Type B pancreatic cell (in vitro differentiated cells): ENCODE measurements around the gene TFPI. TPM values are rescaled to one million over a fixed set of nuclear protein-coding genes. Genes with fewer than 3 reads are reported as not detected.

Experiments used
- DNase-seq: peaks from one replicate; pipeline ENCODE4 v3.0.0; 2021; ENCODE audit warnings: mixed read lengths; ENCODE audit not compliant: unreplicated experiment; ENCODE audit errors: extremely low spot score
- H3K27ac Mint-ChIP-seq: 2 replicates; pipeline ENCODE4 v1.8.0; 2021; ENCODE audit warnings: mild to moderate bottlenecking, mixed read lengths
- H3K27me3 Mint-ChIP-seq: 2 replicates; pipeline ENCODE4 v1.8.0; 2021; ENCODE audit warnings: mixed read lengths
- H3K36me3 Mint-ChIP-seq: 2 replicates; pipeline ENCODE4 v1.8.0; 2021; ENCODE audit warnings: mixed read lengths
- H3K4me1 Mint-ChIP-seq: one replicate; pipeline ENCODE4 v1.8.0; 2021; ENCODE audit warnings: mixed read lengths; ENCODE audit not compliant: unreplicated experiment
- H3K4me3 Mint-ChIP-seq: 2 replicates; pipeline ENCODE4 v1.8.0; 2021; ENCODE audit warnings: mild to moderate bottlenecking, mixed read lengths
- H3K9me3 Mint-ChIP-seq: 2 replicates; pipeline ENCODE4 v1.8.0; 2021; ENCODE audit warnings: mixed read lengths
- total RNA-seq: library from RNA; stranded (reverse); gene quantifications from 2 replicates; pipeline ENCODE4 v1.2.1, GENCODE V29; 2021; ENCODE audit warnings: low replicate concordance
- TF ChIP-seq, protein P1 (sequence below): fragments of 200-600 bp; sonication (generic); conservative IDR thresholded peaks from 2 replicates; pipeline ENCODE4 v1.5.0; 2021; ENCODE audit warnings: antibody characterized with exemption, mild to moderate bottlenecking

Gene TFPI
- total RNA-seq, 1 donor from 2014 or later: 12.2 TPM

DNA sequence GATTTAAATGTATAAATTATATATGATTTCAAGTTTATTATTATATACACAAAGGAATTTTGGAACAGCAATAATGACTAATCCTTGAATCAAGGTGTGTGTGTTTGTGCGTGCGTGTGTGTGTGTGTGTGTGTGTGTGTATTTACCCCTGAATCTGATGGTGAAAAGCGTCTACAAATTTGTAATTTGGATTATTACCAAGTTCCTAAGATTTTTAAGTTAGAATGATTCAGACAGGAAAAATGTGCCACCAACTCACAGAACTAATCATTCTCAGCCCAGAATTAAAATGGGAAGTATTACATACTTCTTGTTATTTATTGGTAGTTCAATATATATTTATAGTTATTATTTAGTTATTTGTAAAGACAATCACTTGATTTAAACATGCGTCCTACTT, 118.5 kb downstream of the TFPI start:
- no peaks in the 10 kb centered on the region for H3K9me3 Mint-ChIP-seq
- no peaks in the 10 kb centered on the region for H3K36me3 Mint-ChIP-seq
- TF ChIP-seq, protein P1, sequence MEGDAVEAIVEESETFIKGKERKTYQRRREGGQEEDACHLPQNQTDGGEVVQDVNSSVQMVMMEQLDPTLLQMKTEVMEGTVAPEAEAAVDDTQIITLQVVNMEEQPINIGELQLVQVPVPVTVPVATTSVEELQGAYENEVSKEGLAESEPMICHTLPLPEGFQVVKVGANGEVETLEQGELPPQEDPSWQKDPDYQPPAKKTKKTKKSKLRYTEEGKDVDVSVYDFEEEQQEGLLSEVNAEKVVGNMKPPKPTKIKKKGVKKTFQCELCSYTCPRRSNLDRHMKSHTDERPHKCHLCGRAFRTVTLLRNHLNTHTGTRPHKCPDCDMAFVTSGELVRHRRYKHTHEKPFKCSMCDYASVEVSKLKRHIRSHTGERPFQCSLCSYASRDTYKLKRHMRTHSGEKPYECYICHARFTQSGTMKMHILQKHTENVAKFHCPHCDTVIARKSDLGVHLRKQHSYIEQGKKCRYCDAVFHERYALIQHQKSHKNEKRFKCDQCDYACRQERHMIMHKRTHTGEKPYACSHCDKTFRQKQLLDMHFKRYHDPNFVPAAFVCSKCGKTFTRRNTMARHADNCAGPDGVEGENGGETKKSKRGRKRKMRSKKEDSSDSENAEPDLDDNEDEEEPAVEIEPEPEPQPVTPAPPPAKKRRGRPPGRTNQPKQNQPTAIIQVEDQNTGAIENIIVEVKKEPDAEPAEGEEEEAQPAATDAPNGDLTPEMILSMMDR: no peak
- H3K27ac Mint-ChIP-seq: no peak overlapping the region
- DNase-seq: no peak
- H3K4me3 Mint-ChIP-seq: no peak overlapping the region
- H3K4me1 Mint-ChIP-seq: peaks cover 8% of the 10 kb centered on the region
- H3K27me3 Mint-ChIP-seq: no peaks in the 10 kb centered on the region

DNA sequence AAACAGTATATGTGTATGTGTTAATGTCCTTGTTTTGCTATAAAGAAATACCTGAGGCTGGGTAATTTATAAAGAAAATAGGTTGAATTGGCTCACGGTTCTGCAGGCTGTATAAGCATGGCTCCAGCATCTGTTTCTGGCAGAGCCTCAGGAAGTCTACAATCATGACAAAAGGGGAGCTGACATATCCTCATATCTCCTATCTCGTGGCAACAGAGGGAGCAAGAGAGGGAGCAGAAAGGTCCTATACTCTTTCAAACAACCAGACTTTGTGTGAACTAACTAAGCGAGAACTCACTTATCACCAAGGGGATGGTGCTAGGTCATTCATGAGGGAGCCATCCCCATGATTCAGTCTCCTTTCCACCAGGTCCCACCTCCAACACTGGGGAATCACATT, 119.2 kb downstream of the TFPI start:
- Mint-ChIP-seq H3K4me1 (peaks cover 8% of the 10 kb centered on the region), H3K27ac (no peak overlapping the region), H3K4me3 (no peak overlapping the region), H3K36me3 (no peaks in the 10 kb centered on the region), H3K9me3 (no peaks in the 10 kb centered on the region), H3K27me3 (no peaks in the 10 kb centered on the region)
- TF ChIP-seq, protein P1: no peak
- no peak for DNase-seq

DNA sequence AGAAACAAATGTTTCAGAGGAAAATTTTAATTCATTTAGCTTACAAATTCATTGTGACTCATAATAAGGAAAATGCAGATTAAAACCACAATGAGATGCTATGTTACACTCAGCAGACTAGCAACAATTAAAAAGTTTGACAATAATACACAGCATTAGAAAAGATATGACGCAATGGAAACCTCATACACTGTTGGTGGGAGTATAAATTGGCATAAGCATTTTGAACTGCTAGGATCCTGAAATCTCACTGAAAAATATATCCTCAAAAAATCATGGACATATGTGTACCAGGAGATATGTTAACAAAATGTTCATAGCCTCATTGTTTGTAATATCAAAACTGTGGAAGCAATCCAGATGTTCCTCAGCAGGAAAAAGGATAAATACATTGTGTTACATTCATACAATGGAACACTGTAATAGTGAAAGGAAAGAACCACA, 119.9 kb downstream of the TFPI start:
- no peak overlapping the region for H3K27ac Mint-ChIP-seq
- H3K4me3 Mint-ChIP-seq: no peak overlapping the region
- no peaks in the 10 kb centered on the region for H3K9me3 Mint-ChIP-seq
- H3K4me1 Mint-ChIP-seq: peaks cover 8% of the 10 kb centered on the region
- no peak for DNase-seq
- H3K36me3 Mint-ChIP-seq: no peaks in the 10 kb centered on the region
- TF ChIP-seq, protein P1: no peak
- no peaks in the 10 kb centered on the region for H3K27me3 Mint-ChIP-seq

DNA sequence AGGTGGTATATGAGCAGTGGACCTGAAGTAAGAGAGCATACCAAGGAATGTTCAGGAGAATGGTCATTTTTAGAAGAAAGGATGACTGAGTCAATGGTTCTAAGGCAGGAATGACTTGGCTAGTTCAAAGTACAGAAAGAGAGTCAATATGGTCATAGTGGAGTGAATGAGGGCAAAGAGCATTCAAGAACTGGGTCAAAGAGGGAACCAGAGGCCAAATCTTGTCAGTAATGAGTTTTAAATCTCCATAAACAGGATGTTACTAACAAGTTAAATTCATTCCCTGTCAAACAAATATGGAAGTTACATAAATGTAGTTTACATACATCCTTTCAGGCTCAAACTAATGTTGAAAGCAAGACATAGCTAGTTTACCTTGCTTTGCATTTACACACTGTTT, 122.3 kb downstream of the TFPI start:
- Mint-ChIP-seq H3K4me3 (no peak overlapping the region), H3K9me3 (no peaks in the 10 kb centered on the region), H3K27ac (no peak overlapping the region), H3K36me3 (no peaks in the 10 kb centered on the region), H3K4me1 (peaks cover 8% of the 10 kb centered on the region), H3K27me3 (no peaks in the 10 kb centered on the region)
- TF ChIP-seq, protein P1: no peak
- DNase-seq: no peak

DNA sequence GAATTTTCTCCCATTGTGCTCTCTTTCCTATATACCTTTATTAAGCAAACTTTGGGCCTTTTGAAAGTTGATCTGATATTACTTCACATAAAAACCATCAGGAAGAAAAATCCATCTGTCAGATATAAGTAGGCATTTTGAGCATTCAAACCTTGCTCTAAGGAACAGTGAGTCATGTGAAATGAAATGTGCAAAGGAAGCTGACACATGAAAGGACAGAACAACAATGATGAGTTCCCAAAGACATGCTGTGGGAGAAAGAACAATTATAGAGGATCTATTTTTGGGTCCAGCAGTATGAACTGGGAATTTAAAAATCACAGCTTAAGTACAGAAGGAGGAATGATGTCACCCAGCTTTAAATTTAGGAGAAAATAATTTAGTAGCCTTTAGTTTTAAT, 124.2 kb downstream of the TFPI start:
- peaks cover 6% of the 10 kb centered on the region for H3K4me1 Mint-ChIP-seq
- TF ChIP-seq, protein P1: no peak
- no peak overlapping the region for H3K27ac Mint-ChIP-seq
- no peaks in the 10 kb centered on the region for H3K36me3 Mint-ChIP-seq
- no peaks in the 10 kb centered on the region for H3K27me3 Mint-ChIP-seq
- no peak overlapping the region for H3K4me3 Mint-ChIP-seq
- no peak for DNase-seq
- no peaks in the 10 kb centered on the region for H3K9me3 Mint-ChIP-seq

DNA sequence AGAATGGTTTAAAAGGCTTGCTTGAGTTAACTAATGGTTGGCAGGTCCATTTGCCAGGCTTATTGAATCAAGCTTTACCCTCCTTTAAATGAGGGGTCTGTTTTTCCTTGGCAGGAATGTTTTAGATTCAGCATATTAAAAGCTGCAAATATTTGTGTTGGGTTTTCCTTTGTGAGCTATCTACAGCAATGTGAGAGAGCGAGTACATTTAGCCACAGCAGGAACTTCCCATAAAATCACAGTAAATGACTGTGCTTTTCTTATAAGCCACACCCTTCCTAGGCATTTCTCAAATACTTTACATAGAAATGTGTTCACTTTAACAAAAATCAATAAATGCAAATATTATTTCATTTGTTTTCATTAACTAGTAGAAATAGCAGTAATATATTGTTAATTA, 130.1 kb downstream of the TFPI start:
- Mint-ChIP-seq H3K9me3 (no peaks in the 10 kb centered on the region), H3K4me1 (peaks cover 14% of the 10 kb centered on the region), H3K27ac (no peak overlapping the region), H3K36me3 (no peaks in the 10 kb centered on the region), H3K27me3 (no peaks in the 10 kb centered on the region), H3K4me3 (no peak overlapping the region)
- TF ChIP-seq, protein P1: no peak
- DNase-seq: no peak
